ENCODE data around the gene OR6C70. TPM values are rescaled to one million over a fixed set of nuclear protein-coding genes. Genes with fewer than 3 reads are reported as not detected.
"Not testable (repeated sequence)": the region's sequence is repeated elsewhere in the genome, so short reads cannot be mapped to it uniquely, and the experiment has no call there.

OR6C70 gene
- total and polyA plus RNA-seq, 8 donors, result not detected

DNA sequence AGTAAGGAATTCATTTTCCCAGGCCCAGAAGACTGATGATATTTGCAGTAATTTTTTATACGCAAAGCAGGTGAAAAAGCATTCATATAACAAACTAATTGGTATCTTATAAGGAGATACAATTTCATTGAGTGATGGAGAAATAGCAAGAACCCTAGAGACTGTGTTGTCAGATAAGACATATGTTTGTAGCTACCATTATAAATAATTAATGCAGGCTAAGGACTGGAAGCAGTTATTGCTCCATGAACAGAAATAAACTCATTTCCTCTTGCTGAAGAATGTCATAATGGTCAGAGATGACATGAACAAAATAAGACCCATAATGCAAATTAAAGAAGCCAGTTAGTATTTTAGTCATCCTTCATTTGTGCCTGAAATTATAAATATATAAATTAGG lies 24.6 kb downstream of the OR6C70 start:
- Histone ChIP-seq H3K4me1 (no peaks in the 10 kb centered on the region), H3K36me3 (no peaks in the 10 kb centered on the region), H3K27me3 (no peaks in the 10 kb centered on the region), H3K9me3 (peaks cover 0 to 13% (median 3%) of the 10 kb centered on the region in 4 donors), H3K4me3 (no peak overlapping the region), H3K27ac (no peak overlapping the region)
- no peak for DNase-seq
- TF ChIP-seq, protein P1, sequence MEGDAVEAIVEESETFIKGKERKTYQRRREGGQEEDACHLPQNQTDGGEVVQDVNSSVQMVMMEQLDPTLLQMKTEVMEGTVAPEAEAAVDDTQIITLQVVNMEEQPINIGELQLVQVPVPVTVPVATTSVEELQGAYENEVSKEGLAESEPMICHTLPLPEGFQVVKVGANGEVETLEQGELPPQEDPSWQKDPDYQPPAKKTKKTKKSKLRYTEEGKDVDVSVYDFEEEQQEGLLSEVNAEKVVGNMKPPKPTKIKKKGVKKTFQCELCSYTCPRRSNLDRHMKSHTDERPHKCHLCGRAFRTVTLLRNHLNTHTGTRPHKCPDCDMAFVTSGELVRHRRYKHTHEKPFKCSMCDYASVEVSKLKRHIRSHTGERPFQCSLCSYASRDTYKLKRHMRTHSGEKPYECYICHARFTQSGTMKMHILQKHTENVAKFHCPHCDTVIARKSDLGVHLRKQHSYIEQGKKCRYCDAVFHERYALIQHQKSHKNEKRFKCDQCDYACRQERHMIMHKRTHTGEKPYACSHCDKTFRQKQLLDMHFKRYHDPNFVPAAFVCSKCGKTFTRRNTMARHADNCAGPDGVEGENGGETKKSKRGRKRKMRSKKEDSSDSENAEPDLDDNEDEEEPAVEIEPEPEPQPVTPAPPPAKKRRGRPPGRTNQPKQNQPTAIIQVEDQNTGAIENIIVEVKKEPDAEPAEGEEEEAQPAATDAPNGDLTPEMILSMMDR (IDR thresholded peaks at IDR 0.05), result no peak
- no peak for TF ChIP-seq POLR2A (IDR thresholded peaks at IDR 0.05)
- no peak for TF ChIP-seq POLR2AphosphoS5 (IDR thresholded peaks at IDR 0.05)
- TF ChIP-seq EP300 (IDR thresholded peaks at IDR 0.05), result no peak
- WGBS, 5 donors, result 91 to 100% (median 99%) methylated on average over 1 of the region's 1 CpG
- intact Hi-C loops (cut with DNase I; ENCODE audit: low total_unique reads), result no loop called here

DNA sequence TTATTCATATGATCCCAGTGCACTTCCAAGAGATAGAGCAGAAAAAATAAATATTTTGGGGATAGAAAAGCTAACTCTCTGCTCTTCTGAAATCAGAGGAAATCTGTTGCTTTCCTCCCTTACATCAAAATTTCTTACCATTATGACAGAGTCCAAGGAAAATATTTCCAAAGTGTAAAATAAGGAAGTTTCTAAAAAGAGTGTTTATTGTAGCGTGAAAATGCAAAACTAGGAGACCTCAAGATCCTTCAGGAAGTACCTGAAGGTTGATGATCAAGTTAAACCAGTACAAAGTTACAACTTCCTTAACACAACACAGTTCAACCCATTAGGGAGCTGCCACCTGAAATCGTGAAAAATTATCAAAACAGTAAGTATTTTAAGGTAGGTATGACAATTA lies 26.2 kb downstream of the OR6C70 start, which contains the start of gene OR6C2:
Gene OR6C2 (plus strand): TSS at position 301 of the 400 bp plus-strand sequence. CDS start 8,138 bp downstream, outside the sequence.
- Histone ChIP-seq H3K4me3 (no peak within 1 kb of the TSS), H3K4me1 (no peaks in the 10 kb centered on the region), H3K36me3 (no peaks in the 10 kb centered on the region), H3K9me3 (peaks cover 0 to 16% (median 5%) of the 10 kb centered on the region in 4 donors), H3K27me3 (no peaks in the 10 kb centered on the region), H3K27ac (no peak within 1 kb of the TSS)
- DNase-seq, result peak in 1 of 2 donors; percentile 4
- intact Hi-C loops (cut with DNase I; ENCODE audit: low total_unique reads), result no loop called here
- TF ChIP-seq POLR2A (IDR thresholded peaks at IDR 0.05), result no peak
- TF ChIP-seq POLR2AphosphoS5 (IDR thresholded peaks at IDR 0.05), result no peak
- TF ChIP-seq, protein P1 (IDR thresholded peaks at IDR 0.05), result no peak
- no peak for TF ChIP-seq EP300 (IDR thresholded peaks at IDR 0.05)
- 42 to 51% (median 45%) methylated on average over 2 of the region's 2 CpGs for WGBS, 5 donors

DNA sequence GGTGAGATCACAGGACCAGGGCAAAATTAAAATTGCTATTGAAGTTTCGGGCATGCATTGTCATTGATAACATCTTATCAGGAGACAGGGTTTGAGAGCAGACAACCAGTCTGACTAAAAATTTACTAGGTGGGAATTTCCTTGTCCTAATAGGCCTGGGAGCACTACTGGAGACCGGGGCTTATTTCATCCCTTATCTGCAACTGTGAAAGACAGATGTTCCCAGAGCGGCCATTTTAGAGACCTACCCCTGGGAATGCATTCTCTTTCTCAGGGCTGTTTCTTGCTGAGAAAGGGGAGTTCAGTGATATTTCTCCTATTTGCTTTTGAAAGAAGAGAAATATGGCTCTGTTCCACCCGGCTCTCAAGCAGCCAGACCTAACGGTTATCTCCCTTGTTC lies 28.7 kb downstream of the OR6C70 start:
- H3K27ac ChIP-seq; H3K36me3 ChIP-seq; H3K4me1 ChIP-seq; intact Hi-C loops (cut with DNase I; ENCODE audit: low total_unique reads); H3K27me3 ChIP-seq; H3K4me3 ChIP-seq; DNase-seq: not testable (repeated sequence)
- H3K9me3 ChIP-seq, result peaks cover 0 to 16% (median 5%) of the 10 kb centered on the region in 4 donors
- WGBS, 5 donors, result 78 to 92% (median 83%) methylated on average over 5 of the region's 5 CpGs

DNA sequence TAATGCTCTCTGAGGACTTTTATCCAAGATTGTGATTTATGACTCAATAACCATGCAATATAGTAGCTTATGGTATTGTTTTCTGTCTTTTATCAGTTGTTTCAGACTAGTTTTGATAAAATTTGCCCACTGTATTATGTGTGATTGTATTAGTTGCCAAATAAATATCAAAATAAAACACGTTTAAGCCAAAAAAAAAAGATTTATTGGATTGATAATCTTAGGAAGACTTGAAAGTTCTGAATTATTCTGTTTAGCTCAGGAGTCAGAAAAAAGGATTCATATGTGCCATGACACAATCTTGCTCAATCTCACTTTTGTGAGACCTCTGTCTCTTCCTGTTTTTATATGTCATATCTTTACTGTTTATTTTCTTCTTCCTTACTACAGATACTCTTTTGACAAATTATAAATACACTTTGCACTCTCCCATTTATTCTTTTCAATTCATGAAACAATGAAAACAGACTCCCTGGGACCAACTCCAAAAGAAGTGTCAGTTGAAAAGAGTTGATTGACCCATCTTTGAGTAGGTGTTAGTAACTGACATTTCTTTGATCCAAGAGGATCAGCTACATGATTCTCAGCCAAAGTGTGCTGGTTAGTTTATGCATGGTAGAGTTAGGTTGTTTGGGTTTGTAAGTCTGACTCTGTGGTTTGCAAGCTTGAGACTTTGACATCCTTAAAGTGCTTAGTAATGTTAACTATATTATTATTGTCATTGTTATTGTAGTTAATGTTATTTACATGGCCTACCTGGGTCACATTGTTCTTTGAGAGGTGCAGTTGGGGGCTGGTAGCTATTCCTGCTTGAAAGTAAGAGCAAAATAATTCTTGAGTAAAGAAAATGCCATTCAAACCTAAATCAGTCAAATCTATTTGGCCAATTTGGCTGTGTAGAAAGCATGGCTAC lies 41.4 kb downstream of the OR6C70 start:
- no peak overlapping the region for H3K4me3 ChIP-seq
- no peak for DNase-seq
- no peaks in the 10 kb centered on the region for H3K27me3 ChIP-seq
- intact Hi-C loops (cut with DNase I; ENCODE audit: low total_unique reads), result no loop called here
- 14 to 29% (median 24%) methylated on average over 1 of the region's 1 CpG for WGBS, 5 donors
- no peak overlapping the region for H3K27ac ChIP-seq
- H3K4me1 ChIP-seq, result no peaks in the 10 kb centered on the region
- TF ChIP-seq, protein P1 (IDR thresholded peaks at IDR 0.05), result no peak
- TF ChIP-seq EP300 (IDR thresholded peaks at IDR 0.05), result no peak
- TF ChIP-seq POLR2AphosphoS5 (IDR thresholded peaks at IDR 0.05), result no peak
- TF ChIP-seq POLR2A (IDR thresholded peaks at IDR 0.05), result no peak
- H3K36me3 ChIP-seq, result no peaks in the 10 kb centered on the region
- H3K9me3 ChIP-seq, result no peaks in the 10 kb centered on the region

DNA sequence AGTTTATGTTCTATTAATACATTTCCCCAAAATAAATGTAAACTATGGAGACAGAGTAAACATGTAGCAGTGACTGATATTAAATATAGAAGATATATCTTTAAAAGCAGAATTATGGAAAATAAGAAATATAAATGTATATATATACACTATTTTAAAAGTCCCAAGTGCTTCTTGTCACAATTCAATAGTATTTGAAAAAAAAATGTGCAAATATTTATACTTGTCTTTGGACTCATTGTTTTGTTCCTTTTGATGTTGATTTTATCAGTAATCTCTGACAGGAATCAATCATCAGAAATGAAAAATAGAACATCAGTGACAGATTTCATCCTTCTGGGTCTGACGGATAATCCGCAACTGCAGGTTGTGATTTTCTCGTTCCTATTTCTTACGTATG lies 44.0 kb downstream of the OR6C70 start, which contains the start of gene OR6C76:
Gene OR6C76 (plus strand): TSS at position 301 of the 400 bp plus-strand sequence. CDS start 0 bp downstream, at position 301.
- Histone ChIP-seq H3K27ac (no peak within 1 kb of the TSS), H3K9me3 (no peaks in the 10 kb centered on the region), H3K4me1 (no peaks in the 10 kb centered on the region), H3K27me3 (no peaks in the 10 kb centered on the region), H3K36me3 (no peaks in the 10 kb centered on the region), H3K4me3 (no peak within 1 kb of the TSS)
- TF ChIP-seq, protein P1 (IDR thresholded peaks at IDR 0.05), result no peak
- TF ChIP-seq EP300 (IDR thresholded peaks at IDR 0.05), result no peak
- no peak for TF ChIP-seq POLR2A (IDR thresholded peaks at IDR 0.05)
- no peak for TF ChIP-seq POLR2AphosphoS5 (IDR thresholded peaks at IDR 0.05)
- WGBS, 5 donors, result 65 to 80% (median 71%) methylated on average over 4 of the region's 4 CpGs
- intact Hi-C loops (cut with DNase I; ENCODE audit: low total_unique reads), result no loop called here
- no peak for DNase-seq
